ENCODE results near the gene COL23A1.

COL23A1 gene

DNA sequence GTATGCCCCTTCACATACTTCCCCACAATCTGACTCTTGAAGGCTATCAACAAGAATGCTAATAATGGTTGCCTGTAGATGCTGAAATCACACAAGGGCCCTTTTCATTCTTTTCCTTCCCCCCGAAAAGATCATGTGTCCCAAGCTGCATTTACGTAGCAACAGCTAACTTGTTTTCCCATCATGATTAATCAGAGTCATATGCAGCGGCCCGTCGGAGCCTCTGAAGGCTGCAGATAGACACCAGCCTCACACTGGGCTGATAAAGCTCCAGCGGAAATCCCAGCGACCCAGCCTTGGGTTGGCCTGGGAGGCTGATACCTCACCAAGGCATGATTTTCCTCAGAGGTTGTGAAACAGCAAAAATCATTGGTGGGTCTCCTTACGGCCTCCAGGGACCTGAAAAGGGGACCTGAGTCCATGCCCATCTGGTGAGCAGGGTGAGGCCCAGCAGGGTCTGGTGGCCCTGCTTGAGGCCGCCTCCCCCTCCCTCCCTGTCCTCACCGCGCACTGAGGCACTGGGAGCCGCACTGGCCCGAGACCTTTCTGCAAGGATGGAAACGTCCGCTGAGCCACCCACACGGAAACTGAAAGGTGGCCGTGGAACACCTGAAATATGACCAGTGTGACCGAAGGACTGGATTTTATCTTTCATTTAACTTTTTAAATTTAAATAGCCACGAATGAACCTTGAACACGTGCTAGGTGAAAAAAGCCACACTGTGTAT is 243.4 kb downstream of the COL23A1 start:
- Histone ChIP-seq H3K36me3 (ENCODE audit: control insufficient read depth in 5 of 5, insufficient read depth in 5 of 5, low read length in 5 of 5) (no peaks in the 10 kb centered on the region), H3K4me1 (ENCODE audit: control insufficient read depth in 5 of 5, insufficient read depth in 5 of 5, low read length in 5 of 5) (no peaks in the 10 kb centered on the region), H3K27me3 (ENCODE audit: control insufficient read depth in 5 of 5, insufficient read depth in 4 of 5, low read length in 5 of 5) (peaks cover 0 to 17% (median 13%) of the 10 kb centered on the region in 5 donors), H3K4me3 (ENCODE audit: low read depth in 1 of 5, low read length in 5 of 5) (no peak overlapping the region), H3K9me3 (ENCODE audit: control insufficient read depth in 5 of 5, low read length in 5 of 5) (no peaks in the 10 kb centered on the region), H3K9ac (ENCODE audit: low read length in 5 of 5) (no peak overlapping the region), H3K27ac (ENCODE audit: low read depth, low read length) (no peak overlapping the region)

DNA sequence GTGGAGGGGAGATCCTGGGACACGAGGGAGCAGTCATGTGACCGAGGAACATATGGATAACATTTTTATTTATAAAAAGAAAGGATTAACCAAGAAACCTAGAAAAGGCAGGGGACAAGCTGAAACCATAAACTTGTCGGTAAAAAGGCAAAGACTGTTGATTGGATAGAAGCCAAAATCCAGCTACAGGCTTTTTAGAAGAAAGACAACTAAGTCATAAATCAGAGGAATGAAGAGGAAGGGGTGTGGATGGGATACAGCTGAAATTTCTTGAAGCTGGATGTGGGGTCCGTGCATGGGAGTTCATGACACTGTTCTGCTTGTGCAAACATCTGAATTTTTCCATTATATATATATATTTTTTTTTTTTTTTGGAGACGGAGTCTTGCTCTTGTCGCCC is 246.9 kb downstream of the COL23A1 start:
- no peak overlapping the region for H3K27ac ChIP-seq (ENCODE audit: low read depth, low read length)

DNA sequence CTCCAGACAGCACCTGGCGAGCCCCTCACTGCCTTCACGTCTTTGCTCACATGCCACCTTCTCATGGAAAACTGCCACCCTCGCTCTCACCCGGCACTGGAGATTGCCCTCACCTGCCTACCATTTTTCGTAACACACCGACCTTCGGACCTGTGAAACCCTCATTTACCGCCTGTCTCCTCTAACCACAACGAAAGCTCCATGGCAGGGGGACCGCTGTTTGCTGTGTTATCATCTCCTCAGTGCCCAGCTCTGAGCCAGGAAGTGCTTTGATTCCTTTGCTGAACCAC is 248.4 kb downstream of the COL23A1 start:
- Histone ChIP-seq H3K9me3 (ENCODE audit: control insufficient read depth in 5 of 5, low read length in 5 of 5) (no peaks in the 10 kb centered on the region), H3K4me3 (ENCODE audit: low read depth in 1 of 5, low read length in 5 of 5) (no peak overlapping the region), H3K27me3 (ENCODE audit: control insufficient read depth in 5 of 5, insufficient read depth in 4 of 5, low read length in 5 of 5) (peaks cover 0 to 16% (median 4%) of the 10 kb centered on the region in 5 donors), H3K9ac (ENCODE audit: low read length in 5 of 5) (no peak overlapping the region), H3K4me1 (ENCODE audit: control insufficient read depth in 5 of 5, insufficient read depth in 5 of 5, low read length in 5 of 5) (no peaks in the 10 kb centered on the region), H3K27ac (ENCODE audit: low read depth, low read length) (no peak overlapping the region), H3K36me3 (ENCODE audit: control insufficient read depth in 5 of 5, insufficient read depth in 5 of 5, low read length in 5 of 5) (no peaks in the 10 kb centered on the region)

More for the DNA sequence above, 246.9 kb downstream of the COL23A1 start:
- Histone ChIP-seq H3K9me3 (ENCODE audit: control insufficient read depth in 5 of 5, low read length in 5 of 5) (no peaks in the 10 kb centered on the region), H3K4me1 (ENCODE audit: control insufficient read depth in 5 of 5, insufficient read depth in 5 of 5, low read length in 5 of 5) (no peaks in the 10 kb centered on the region), H3K9ac (ENCODE audit: low read length in 5 of 5) (no peak overlapping the region), H3K36me3 (ENCODE audit: control insufficient read depth in 5 of 5, insufficient read depth in 5 of 5, low read length in 5 of 5) (no peaks in the 10 kb centered on the region), H3K4me3 (ENCODE audit: low read depth in 1 of 5, low read length in 5 of 5) (no peak overlapping the region), H3K27me3 (ENCODE audit: control insufficient read depth in 5 of 5, insufficient read depth in 4 of 5, low read length in 5 of 5) (peaks cover 0 to 9% (median 7%) of the 10 kb centered on the region in 5 donors)

DNA sequence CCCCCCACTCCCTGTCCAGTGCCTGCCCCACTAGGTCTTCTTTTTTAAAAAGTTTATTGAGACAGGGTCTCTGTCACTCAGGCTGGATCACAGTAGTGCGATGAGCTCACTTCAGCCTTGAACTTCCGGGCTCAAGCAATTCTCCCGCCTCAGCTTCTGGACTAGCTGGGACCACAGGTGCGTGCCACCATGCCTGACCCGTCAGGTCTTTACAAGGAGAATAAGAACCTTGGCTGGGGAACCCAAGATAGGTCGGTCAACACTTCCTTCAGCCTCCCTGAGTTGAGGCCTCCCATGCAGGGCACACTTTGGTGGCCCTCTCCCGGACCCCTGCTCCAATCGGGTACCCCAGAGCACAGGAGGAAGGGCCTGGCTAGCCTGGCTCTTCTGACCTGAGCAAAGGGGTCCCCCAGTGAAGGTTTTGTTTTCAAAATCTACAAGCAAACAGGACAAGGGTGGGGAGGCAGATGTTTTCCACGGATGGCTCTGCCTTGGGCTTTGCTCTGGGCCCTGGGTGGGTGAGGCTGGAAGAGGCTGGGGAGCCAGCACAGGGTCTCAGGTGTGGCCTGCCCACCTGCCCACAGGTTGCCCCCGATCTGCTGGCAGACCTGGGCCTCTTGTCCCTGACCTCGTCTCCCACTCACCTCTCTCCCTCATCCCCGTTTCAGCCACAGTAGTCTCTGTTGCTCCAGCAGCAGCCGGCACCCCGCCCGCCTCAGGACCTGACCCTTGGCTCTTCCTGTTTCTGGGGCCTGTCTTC is 248.9 kb downstream of the COL23A1 start:
- H3K4me1 ChIP-seq (ENCODE audit: control insufficient read depth in 5 of 5, insufficient read depth in 5 of 5, low read length in 5 of 5) = no peaks in the 10 kb centered on the region
- no peak overlapping the region for H3K27ac ChIP-seq (ENCODE audit: low read depth, low read length)
- H3K9me3 ChIP-seq (ENCODE audit: control insufficient read depth in 5 of 5, low read length in 5 of 5) = no peaks in the 10 kb centered on the region
- no peak overlapping the region for H3K4me3 ChIP-seq (ENCODE audit: low read depth in 1 of 5, low read length in 5 of 5)
- H3K9ac ChIP-seq (ENCODE audit: low read length in 5 of 5) = no peak overlapping the region
- no peaks in the 10 kb centered on the region for H3K36me3 ChIP-seq (ENCODE audit: control insufficient read depth in 5 of 5, insufficient read depth in 5 of 5, low read length in 5 of 5)
- H3K27me3 ChIP-seq (ENCODE audit: control insufficient read depth in 5 of 5, insufficient read depth in 4 of 5, low read length in 5 of 5) = peaks cover 0 to 16% (median 4%) of the 10 kb centered on the region in 5 donors

DNA sequence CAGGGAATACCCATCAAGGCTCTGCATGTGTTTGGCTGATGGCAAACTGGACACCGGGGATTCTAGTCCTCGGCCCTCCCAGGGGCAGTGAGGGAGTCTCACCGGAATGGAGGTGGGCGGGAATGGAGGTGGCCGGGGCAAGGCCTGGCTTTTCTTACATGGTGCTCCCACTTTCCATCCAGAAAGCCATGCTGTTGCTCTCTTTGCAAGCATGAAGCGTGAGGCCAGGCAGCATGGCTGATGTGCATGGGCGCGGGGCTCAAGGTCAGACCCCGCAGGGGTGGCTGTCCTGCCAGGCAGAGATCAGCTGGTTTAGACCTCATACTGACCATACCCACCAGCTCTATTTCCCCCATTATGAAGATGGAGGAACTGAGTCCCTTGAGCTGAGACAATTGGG is 249.6 kb downstream of the COL23A1 start:
- Histone ChIP-seq H3K36me3 (ENCODE audit: control insufficient read depth in 5 of 5, insufficient read depth in 5 of 5, low read length in 5 of 5) (no peaks in the 10 kb centered on the region), H3K27ac (ENCODE audit: low read depth, low read length) (no peak overlapping the region), H3K9ac (ENCODE audit: low read length in 5 of 5) (no peak overlapping the region), H3K4me3 (ENCODE audit: low read depth in 1 of 5, low read length in 5 of 5) (no peak overlapping the region), H3K27me3 (ENCODE audit: control insufficient read depth in 5 of 5, insufficient read depth in 4 of 5, low read length in 5 of 5) (peaks cover 0 to 16% (median 4%) of the 10 kb centered on the region in 5 donors), H3K4me1 (ENCODE audit: control insufficient read depth in 5 of 5, insufficient read depth in 5 of 5, low read length in 5 of 5) (no peaks in the 10 kb centered on the region), H3K9me3 (ENCODE audit: control insufficient read depth in 5 of 5, low read length in 5 of 5) (no peaks in the 10 kb centered on the region)

DNA sequence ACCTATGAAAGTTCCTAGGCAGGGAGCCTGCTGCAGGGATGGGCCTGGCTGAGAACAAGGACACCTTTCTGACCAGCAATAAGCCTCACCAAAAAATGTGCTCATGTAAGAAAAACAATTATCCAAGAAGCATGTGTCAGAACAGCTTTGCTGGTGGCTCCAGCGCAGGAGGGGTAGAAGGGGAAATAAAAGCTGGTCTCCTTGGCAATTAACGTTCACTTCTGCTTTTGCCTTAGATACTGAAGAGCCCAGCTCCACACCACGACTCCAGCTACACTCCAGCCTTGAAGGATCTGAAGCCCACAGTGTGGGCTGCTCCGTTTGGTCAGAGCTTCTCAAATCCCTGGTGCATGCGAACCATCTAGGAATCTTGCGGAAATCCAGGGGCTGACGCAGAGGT is 250.0 kb downstream of the COL23A1 start:
- H3K9ac ChIP-seq (ENCODE audit: low read length in 5 of 5) = no peak overlapping the region
- H3K27ac ChIP-seq (ENCODE audit: low read depth, low read length) = no peak overlapping the region
- H3K4me1 ChIP-seq (ENCODE audit: control insufficient read depth in 5 of 5, insufficient read depth in 5 of 5, low read length in 5 of 5) = no peaks in the 10 kb centered on the region
- peaks cover 0 to 16% (median 4%) of the 10 kb centered on the region in 5 donors for H3K27me3 ChIP-seq (ENCODE audit: control insufficient read depth in 5 of 5, insufficient read depth in 4 of 5, low read length in 5 of 5)
- no peaks in the 10 kb centered on the region for H3K36me3 ChIP-seq (ENCODE audit: control insufficient read depth in 5 of 5, insufficient read depth in 5 of 5, low read length in 5 of 5)
- no peaks in the 10 kb centered on the region for H3K9me3 ChIP-seq (ENCODE audit: control insufficient read depth in 5 of 5, low read length in 5 of 5)
- H3K4me3 ChIP-seq (ENCODE audit: low read depth in 1 of 5, low read length in 5 of 5) = no peak overlapping the region

DNA sequence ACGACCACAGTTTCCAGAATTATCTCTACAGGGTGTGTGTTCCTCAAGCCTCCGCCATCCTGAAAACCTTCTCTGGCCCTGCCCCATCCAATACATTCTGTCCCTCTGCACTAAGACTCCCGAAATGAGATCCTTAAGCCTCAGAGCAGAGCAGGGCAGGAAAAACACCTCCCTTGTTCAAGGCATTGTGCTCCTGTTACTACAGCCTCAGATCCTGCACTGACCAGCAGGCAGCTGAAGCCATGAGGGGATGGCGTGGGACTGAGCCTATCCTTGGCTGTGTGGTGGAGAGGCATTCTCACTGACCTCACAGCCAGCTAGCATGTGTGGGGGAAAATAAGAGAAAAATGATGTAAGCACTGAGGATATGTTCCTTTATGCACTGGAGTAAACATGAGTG is 250.9 kb downstream of the COL23A1 start:
- Histone ChIP-seq H3K4me1 (ENCODE audit: control insufficient read depth in 5 of 5, insufficient read depth in 5 of 5, low read length in 5 of 5) (no peaks in the 10 kb centered on the region), H3K27me3 (ENCODE audit: control insufficient read depth in 5 of 5, insufficient read depth in 4 of 5, low read length in 5 of 5) (peaks cover 0 to 16% (median 4%) of the 10 kb centered on the region in 5 donors), H3K27ac (ENCODE audit: low read depth, low read length) (no peak overlapping the region), H3K36me3 (ENCODE audit: control insufficient read depth in 5 of 5, insufficient read depth in 5 of 5, low read length in 5 of 5) (no peaks in the 10 kb centered on the region), H3K4me3 (ENCODE audit: low read depth in 1 of 5, low read length in 5 of 5) (no peak overlapping the region), H3K9ac (ENCODE audit: low read length in 5 of 5) (no peak overlapping the region), H3K9me3 (ENCODE audit: control insufficient read depth in 5 of 5, low read length in 5 of 5) (no peaks in the 10 kb centered on the region)

DNA sequence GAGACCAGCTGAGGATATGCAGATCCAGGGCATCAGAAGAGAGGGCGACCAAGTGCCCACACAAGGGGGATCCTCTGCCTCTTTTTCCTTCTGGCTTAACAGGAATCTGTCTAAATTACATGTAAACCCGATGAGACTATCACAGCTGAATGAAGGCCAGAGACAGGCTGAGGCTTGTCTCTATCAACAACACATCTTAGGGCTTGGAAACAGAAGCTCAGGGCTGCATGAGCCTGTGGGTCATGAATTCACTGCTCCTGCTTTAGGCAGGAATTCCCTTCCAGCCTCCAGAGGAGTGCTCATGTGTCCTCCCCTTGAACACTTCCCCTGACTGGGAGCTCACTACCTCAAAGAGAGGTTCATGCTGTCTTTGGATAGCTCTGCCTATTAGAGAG is 251.4 kb downstream of the COL23A1 start:
- Histone ChIP-seq H3K4me3 (ENCODE audit: low read depth in 1 of 5, low read length in 5 of 5) (no peak overlapping the region), H3K27me3 (ENCODE audit: control insufficient read depth in 5 of 5, insufficient read depth in 4 of 5, low read length in 5 of 5) (peaks cover 0 to 16% (median 4%) of the 10 kb centered on the region in 5 donors), H3K9ac (ENCODE audit: low read length in 5 of 5) (no peak overlapping the region)

DNA sequence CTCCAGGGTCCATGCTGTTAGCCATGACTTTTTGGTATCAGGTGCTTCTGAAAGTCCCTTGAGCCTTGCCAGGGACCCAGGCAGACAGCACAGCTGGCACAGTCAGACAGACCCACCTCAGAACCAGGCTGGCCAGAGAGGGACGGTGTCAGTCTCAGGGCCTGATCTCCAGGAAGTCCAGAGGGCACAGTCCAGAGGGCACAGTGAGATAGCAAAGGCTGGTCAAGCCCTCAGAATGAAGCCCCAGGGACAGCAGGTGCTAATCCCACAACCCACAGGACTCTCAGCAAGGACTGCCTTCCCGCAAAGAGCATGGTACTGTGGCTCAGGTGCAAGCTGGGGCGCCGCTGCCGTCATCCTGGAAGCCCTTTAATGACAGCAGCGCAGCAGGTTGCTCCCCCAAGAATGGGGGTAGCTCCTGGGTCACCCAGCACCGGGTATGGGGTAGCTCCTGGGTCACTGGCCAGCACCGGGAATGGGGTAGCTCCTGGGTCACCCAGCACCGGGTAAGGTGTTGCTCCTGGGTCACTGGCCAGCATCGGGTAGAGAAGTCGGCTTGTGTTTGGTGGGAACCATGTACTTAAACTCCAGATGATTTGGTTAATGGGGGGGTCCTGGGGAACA is 252.0 kb downstream of the COL23A1 start:
- Histone ChIP-seq H3K4me1 (ENCODE audit: control insufficient read depth in 5 of 5, insufficient read depth in 5 of 5, low read length in 5 of 5) (no peaks in the 10 kb centered on the region), H3K27me3 (ENCODE audit: control insufficient read depth in 5 of 5, insufficient read depth in 4 of 5, low read length in 5 of 5) (peaks cover 0 to 19% (median 4%) of the 10 kb centered on the region in 5 donors), H3K36me3 (ENCODE audit: control insufficient read depth in 5 of 5, insufficient read depth in 5 of 5, low read length in 5 of 5) (no peaks in the 10 kb centered on the region), H3K27ac (ENCODE audit: low read depth, low read length) (no peak overlapping the region), H3K9ac (ENCODE audit: low read length in 5 of 5) (no peak overlapping the region), H3K9me3 (ENCODE audit: control insufficient read depth in 5 of 5, low read length in 5 of 5) (no peaks in the 10 kb centered on the region), H3K4me3 (ENCODE audit: low read depth in 1 of 5, low read length in 5 of 5) (no peak overlapping the region)

More for the DNA sequence above, 251.4 kb downstream of the COL23A1 start:
- no peaks in the 10 kb centered on the region for H3K9me3 ChIP-seq (ENCODE audit: control insufficient read depth in 5 of 5, low read length in 5 of 5)
- H3K4me1 ChIP-seq (ENCODE audit: control insufficient read depth in 5 of 5, insufficient read depth in 5 of 5, low read length in 5 of 5) = no peaks in the 10 kb centered on the region
- no peak overlapping the region for H3K27ac ChIP-seq (ENCODE audit: low read depth, low read length)
- H3K36me3 ChIP-seq (ENCODE audit: control insufficient read depth in 5 of 5, insufficient read depth in 5 of 5, low read length in 5 of 5) = no peaks in the 10 kb centered on the region

DNA sequence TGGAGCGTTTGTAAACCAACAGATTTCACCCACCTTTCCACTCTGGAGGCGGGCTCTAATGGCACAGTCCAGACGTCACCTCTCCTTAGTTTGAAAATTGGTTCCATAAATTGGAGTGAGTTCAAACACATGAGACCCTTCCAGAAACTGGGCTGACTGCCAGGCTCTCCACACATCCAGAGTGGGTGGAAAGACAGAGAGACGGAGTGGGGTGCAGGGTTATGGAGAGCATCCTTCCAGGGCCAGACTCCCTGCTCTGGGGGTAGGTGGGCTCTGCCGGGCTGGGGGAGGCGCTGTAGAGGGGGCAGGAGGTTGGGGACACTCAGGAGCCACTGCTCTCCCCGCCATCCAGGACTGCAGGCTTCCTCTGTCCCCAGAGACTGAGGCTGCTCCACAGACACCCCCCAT is 252.9 kb downstream of the COL23A1 start:
- Histone ChIP-seq H3K4me1 (ENCODE audit: control insufficient read depth in 5 of 5, insufficient read depth in 5 of 5, low read length in 5 of 5) (no peaks in the 10 kb centered on the region), H3K9me3 (ENCODE audit: control insufficient read depth in 5 of 5, low read length in 5 of 5) (no peaks in the 10 kb centered on the region), H3K4me3 (ENCODE audit: low read depth in 1 of 5, low read length in 5 of 5) (no peak overlapping the region), H3K9ac (ENCODE audit: low read length in 5 of 5) (no peak overlapping the region), H3K27ac (ENCODE audit: low read depth, low read length) (no peak overlapping the region), H3K36me3 (ENCODE audit: control insufficient read depth in 5 of 5, insufficient read depth in 5 of 5, low read length in 5 of 5) (no peaks in the 10 kb centered on the region), H3K27me3 (ENCODE audit: control insufficient read depth in 5 of 5, insufficient read depth in 4 of 5, low read length in 5 of 5) (peaks cover 0 to 19% (median 4%) of the 10 kb centered on the region in 5 donors)
